ENCODE measurements around the gene IER3.
"Not testable (repeated sequence)": the region's sequence is repeated elsewhere in the genome, so short reads cannot be mapped to it uniquely, and the experiment has no call there.

IER3 gene

DNA sequence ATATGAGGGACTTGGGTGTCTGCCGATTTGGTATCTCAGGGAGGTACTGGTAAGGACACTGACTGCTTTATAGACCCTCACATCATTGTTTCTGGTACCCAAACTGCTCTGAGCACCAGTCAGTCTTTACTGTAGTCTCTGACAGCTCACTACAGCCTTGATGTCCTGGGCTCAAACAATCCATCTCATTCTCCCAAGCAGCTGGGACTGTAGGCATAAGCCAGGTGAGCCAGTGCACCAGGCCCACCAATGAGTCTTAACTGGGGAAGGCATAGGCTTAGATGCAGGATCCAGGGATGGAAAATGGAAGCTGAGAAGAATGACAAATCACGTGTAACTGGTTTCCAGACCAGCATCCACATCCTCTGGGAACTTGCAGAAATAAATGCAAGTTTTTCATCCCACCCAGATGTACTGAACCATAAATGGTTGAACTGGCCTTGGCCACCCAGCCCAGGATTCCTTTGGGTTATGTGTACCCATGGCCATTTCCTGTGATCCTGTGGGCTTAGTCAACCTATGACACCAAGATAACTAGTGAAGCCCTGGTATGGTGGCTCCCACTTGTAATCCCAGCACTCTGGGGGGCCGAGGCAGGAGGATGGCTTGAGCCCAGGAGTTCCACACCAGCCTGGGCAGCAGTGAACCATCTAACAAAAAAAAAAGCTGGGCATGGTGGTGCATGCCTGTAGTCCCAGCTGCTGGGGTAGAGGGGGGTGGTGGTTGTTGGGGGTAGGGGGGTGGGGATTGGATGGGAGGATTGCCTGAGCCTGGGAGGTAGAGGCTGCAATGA, 18.4 kb downstream of the IER3 start:
- FAIRE-seq (no peak), DNase-seq (ENCODE audit: insufficient read length, low spot score) (no peak)

DNA sequence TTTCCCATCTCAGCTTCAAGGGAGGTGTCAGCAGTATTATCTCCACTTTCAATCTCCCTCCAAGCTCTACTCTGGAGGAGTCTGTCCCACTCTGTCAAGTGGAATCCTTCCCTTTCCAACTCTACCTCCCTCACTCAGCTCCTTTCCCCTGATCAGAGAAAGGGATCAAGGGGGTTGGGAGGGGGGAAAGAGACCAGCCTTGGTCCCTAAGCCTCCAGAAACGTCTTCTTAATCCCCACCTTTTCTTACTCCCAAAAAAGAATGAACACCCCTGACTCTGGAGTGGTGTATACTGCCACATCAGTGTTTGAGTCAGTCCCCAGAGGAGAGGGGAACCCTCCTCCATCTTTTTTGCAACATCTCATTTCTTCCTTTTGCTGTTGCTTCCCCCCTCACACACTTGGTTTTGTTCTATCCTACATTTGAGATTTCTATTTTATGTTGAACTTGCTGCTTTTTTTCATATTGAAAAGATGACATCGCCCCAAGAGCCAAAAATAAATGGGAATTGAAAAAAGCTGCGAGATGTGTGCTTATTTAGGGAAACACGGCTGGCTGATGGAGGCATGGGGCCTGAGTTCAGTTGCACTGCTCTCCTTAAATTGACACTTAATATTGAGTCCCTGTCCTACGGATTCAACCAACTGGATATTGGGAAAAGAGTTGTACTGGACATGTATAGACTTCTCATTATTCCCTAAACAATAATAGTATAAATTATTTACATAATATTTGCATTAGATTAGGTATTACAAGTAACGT, 19.3 kb downstream of the IER3 start:
- DNase-seq (ENCODE audit: insufficient read length, low spot score), result no peak
- FAIRE-seq, result no peak

DNA sequence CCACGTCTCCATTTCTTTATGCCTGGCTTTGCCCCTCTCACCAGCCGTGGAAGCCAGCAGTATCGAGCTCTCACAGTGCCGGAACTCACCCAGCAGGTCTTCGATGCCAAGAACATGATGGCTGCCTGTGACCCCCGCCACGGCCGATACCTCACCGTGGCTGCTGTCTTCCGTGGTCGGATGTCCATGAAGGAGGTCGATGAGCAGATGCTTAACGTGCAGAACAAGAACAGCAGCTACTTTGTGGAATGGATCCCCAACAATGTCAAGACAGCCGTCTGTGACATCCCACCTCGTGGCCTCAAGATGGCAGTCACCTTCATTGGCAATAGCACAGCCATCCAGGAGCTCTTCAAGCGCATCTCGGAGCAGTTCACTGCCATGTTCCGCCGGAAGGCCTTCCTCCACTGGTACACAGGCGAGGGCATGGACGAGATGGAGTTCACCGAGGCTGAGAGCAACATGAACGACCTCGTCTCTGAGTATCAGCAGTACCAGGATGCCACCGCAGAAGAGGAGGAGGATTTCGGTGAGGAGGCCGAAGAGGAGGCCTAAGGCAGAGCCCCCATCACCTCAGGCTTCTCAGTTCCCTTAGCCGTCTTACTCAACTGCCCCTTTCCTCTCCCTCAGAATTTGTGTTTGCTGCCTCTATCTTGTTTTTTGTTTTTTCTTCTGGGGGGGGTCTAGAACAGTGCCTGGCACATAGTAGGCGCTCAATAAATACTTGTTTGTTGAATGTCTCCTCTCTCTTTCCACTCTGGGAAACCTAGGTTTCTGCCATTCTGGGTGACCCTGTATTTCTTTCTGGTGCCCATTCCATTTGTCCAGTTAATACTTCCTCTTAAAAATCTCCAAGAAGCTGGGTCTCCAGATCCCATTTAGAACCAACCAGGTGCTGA, 20.3 kb downstream of the IER3 start:
- DNase-seq (ENCODE audit: insufficient read length, low spot score); FAIRE-seq: not testable (repeated sequence)

DNA sequence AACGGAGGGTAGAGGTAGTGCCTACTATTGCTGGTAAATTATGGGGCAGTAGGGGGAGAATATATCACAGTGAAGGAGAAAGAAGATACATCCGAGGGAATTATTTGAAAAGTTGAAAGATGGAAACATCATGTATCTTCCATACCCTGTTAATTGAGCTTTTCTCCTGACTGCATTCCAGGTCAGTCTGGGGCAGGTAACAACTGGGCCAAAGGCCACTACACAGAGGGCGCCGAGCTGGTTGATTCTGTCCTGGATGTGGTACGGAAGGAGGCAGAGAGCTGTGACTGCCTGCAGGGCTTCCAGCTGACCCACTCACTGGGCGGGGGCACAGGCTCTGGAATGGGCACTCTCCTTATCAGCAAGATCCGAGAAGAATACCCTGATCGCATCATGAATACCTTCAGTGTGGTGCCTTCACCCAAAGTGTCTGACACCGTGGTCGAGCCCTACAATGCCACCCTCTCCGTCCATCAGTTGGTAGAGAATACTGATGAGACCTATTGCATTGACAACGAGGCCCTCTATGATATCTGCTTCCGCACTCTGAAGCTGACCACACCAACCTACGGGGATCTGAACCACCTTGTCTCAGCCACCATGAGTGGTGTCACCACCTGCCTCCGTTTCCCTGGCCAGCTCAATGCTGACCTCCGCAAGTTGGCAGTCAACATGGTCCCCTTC, 21.0 kb downstream of the IER3 start:
- not testable (repeated sequence) for FAIRE-seq; DNase-seq (ENCODE audit: insufficient read length, low spot score)

DNA sequence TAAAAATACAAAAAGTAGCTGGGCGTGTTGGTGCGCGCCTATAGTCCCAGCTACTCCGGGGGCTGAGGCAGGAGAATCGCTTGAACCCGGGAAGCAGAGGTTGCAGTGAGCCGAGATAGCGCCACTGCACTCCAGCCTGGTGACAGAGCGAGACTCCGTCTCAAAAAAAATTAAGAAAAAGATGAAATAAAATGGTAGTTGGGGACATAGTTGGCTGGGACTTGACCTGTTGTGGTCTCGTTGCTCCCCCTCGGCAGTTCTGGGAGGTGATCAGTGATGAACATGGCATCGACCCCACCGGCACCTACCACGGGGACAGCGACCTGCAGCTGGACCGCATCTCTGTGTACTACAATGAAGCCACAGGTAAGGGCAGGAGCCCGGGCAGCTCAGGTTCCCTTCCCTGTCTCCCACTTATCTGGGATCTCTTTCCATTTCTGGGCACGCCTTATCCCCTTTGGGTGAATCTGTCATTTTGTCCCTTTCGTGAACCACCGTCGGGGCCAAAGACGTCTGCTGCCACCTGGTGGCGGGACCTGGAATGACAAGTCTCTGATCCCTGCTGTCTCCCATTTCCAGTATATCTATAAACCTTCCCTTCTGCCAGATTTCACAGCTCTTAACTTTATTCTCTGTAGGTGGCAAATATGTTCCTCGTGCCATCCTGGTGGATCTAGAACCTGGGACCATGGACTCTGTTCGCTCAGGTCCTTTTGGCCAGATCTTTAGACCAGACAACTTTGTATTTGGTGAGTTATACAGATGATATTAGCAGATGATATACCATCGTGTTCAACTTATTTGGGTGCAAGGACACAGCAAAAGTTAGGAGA, 21.9 kb downstream of the IER3 start:
- FAIRE-seq (no peak), DNase-seq (ENCODE audit: insufficient read length, low spot score) (peak; percentile 67)

DNA sequence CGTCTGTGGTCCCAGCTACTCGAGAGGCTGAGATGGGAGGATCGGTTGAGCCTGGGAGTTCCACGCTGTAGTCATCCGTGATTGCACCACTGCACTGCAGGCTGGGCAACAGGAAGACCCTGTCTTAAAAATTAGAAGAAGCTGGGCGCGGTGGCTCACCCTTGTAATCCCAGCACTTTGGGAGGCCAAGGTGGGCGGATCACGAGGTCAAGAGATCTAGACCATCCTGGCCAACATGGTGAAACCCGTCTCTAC, 22.4 kb downstream of the IER3 start:
- DNase-seq (ENCODE audit: insufficient read length, low spot score); FAIRE-seq: not testable (repeated sequence)

DNA sequence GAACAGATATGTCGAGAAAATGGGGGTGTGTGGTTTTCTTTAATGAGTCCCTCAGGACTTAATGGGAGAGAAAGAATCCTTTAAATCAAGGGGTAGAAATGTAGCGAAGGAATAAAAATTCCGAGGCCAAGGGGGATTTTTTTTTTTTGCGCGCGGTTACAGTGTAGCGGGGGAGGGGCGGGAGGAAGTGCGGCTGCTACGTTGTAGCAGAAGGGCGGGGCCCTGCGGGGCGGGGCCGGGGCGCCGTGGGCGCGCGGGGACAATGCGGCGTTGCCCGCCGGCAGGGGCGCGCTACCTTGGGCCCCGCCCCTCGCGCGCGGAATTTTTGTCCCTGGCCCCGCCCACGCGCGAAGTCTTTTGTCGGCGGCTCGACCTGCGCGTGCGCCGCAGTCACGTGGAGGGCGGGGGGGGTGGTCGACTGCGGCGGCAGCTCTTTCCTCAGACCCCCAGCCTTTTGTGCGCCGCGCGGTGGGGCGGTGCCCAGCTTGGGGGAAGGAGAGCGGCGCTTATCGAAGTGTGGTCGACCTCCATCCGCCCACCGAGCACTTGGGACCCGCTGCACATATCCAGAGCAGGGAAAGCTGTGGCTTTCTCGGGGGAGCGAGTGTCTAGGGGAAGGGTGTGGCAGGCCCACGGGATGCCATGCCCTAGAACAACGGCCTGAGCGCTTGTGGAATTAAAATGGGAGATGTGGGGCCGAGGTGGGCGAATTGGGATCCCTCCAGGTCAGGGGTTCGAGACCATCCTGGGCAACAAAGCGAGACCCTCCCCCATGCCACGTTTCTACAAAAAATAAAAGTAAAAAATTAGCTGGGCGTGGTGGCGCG, 22.9 kb downstream of the IER3 start:
- FAIRE-seq (peak; percentile 63), DNase-seq (ENCODE audit: insufficient read length, low spot score) (peak; percentile 64)

DNA sequence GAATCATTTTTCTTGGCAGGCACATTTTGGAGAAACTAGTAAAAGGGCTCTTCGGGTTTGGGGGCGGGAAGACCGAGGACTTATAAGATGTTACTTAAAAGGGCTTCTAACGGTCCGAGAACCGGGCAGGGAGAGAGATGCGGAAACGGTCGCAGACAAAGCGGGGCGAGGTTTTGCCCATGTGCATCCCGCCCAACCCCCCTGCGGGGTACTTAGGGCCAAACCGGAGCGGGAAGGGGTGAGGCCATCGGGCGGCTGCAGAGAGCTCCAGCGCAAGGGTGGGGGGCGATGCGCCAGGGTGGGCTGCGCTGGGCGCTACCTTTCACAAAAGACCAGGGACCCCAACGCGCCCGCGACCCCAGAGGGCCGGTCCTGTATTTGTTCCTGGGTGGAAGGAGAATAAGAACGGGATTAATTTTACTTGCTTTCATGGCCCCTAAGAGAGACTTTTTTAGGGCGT, 23.6 kb downstream of the IER3 start:
- no peak for FAIRE-seq

DNA sequence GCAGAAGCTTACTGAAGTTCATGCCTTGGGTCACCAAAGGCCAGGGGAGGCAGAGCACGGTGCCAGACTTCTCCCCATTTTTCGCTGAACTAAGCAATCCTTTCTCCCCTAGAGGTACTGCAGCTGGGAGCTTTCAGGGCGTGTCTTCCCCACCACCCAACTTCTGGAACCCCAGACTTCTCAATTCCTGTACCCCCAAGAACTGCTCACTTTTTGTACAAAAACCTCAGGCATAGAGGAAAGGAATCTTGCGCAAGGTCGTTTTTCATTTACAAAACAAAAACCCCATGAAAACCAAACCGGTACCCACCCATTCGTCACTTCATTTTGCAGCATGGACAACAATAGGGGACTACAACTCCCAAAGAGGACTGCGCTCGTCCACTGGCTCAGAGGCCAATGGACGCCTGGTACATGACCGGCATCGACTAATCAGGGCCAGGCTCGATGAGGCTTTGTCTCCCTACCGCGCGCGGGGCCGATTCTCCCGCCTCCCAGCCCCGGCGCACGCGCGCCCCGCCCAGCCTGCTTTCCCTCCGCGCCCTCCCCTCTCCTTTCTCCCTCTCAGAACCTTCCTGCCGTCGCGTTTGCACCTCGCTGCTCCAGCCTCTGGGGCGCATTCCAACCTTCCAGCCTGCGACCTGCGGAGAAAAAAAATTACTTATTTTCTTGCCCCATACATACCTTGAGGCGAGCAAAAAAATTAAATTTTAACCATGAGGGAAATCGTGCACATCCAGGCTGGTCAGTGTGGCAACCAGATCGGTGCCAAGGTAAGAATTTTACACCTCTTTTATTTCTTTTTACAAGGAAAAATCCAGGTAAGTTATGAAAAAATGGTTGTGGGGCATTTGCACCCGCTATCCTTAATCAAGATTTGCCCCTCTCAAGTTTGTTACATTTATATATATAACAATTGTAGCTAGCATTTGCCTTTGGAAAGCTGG, 24.3 kb downstream of the IER3 start, which contains the start of gene TUBB:
Gene TUBB (plus strand): TSS at position 562 of the 947 bp plus-strand sequence. CDS start 155 bp downstream, at position 717.
- FAIRE-seq (peak; percentile 81), DNase-seq (ENCODE audit: insufficient read length, low spot score) (peak; percentile 93)

More for the DNA sequence above, 23.6 kb downstream of the IER3 start:
- DNase-seq (ENCODE audit: insufficient read length, low spot score), result no peak

DNA sequence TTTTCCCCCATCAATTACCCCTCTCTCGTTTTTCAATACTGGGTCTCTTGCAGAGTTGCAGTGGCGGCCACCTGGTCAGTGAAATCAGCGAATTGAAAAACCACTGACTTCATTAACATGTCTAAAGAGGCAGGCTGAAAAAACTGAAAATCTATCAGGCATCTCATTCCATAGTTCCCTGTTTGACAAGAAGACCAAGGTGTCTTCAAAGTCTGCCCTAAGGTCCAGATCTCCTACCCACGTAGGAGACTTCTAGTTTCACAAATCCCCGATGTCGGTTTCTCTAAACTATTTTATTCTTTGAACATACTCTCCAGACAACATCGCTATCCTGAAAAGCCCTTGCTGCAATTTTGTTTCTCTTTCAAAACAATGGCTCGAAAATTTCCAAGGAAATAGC, 25.0 kb downstream of the IER3 start:
- no peak for FAIRE-seq

DNA sequence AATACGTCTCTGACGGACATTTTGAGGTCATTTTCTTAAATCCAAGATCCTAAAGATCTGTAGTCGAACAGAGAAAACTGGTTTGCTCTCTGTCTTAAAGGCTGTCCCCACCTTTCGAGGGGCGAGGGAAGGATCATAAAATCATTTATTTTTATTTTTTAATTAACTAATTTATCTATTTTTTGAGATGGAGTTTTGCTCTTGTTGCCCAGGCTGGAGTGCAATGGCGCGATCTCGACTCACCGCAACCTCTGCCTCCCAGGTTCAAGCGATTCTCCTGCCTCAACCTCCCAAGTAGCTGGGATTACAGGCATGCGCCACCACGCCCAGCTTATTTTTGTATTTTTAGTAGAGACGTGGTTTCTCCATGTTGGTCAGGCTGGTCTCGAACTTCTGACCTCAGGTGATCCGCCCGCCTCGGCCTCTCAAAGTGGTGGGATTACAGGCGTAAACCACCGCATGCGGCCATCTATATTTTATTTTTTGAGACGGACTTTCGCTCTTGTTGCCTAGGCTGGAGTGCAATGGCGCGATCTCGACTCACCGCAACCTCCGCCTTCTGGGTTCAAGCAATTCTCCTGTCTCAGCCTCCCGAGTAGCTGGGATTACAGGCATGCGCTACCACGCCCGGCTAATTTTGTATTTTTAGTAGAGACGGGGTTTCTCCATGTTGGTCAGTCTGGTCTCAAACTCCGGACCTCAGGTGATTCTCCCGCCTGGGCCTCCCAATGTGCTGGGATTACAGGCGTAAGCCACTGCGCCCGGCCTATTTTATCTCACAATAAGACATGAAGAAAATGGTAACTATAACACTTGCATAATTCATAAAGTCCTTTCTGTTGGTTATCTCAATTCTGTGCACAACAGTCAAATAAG, 26.3 kb downstream of the IER3 start:
- FAIRE-seq; DNase-seq (ENCODE audit: insufficient read length, low spot score): not testable (repeated sequence)

More for the DNA sequence above, 25.0 kb downstream of the IER3 start:
- no peak for DNase-seq (ENCODE audit: insufficient read length, low spot score)

DNA sequence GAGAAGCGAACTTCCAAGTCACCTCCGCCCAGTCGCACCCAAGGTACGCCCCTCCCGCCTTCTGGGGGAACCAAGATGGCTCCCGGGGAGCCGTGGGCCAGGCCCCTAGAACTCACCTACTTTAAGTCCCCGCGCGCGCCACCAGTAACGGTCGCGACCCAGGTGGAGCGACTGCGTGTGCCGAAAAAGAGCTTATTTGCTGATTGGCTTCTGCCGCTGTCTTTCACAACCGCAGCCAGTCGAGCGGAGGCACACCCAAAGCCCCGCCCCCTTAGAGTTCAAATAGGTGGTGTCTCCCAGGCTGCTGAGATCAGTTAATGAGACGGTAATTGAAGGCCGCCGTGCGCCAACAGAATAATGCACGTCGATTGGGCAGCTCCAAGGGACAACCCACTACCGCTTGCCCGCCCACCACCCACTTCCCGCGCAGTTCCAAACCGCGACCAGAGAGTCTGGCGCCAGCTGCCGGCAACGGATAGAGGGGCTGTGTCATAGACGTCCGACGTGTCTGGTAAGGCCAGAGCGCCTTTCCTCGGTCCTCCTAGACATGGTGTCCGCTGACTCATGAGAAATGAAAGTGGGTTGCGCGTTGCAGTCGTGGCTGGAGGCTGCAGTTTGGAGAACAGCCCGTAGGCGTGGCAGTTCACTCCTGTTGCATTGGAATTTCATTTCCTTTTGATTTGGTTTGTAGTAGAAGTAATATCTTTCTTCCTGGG, 27.1 kb downstream of the IER3 start, which contains the start of gene MDC1:
Gene MDC1 (minus strand): TSS at position 153 of the 716 bp plus-strand sequence. CDS start 2,106 bp downstream, outside the sequence.
- peak; percentile 92 for FAIRE-seq

DNA sequence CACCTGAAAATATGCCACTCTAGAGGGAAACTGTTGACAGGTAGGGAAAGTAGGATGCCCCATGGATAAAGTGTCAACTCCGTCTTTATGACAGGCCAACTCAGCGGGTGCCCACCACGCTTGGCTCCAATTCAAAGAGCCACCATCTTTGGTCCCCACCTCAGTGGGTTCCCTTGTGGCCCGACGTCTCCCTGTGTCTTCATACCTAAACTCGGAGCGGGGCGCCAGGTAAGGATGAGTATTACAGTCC, 27.5 kb downstream of the IER3 start:
- FAIRE-seq, result no peak

More for the DNA sequence above, 27.1 kb downstream of the IER3 start, which contains the start of gene MDC1:
- DNase-seq (ENCODE audit: insufficient read length, low spot score), result peak; percentile 97

DNA sequence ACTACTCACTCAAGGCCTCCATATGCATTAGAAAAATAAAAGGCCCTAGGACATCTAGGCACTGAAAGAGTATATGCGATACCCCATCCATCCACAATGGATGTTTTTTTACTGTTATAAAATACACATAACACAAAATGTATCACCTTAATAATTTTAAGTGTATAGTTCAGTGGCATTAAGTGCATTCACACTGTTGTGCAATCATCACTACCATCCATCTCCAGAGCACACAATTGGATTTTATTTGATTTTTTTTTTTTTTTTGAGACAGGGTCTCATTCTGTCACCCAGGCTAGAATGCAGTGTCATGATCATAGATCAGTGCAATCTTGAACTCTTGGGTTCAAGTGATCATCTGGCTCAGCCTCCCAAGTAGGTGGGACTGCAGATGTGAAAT, 30.1 kb downstream of the IER3 start:
- DNase-seq (ENCODE audit: insufficient read length, low spot score) (no peak), FAIRE-seq (no peak)

More for the DNA sequence above, 27.5 kb downstream of the IER3 start:
- DNase-seq (ENCODE audit: insufficient read length, low spot score), result no peak

DNA sequence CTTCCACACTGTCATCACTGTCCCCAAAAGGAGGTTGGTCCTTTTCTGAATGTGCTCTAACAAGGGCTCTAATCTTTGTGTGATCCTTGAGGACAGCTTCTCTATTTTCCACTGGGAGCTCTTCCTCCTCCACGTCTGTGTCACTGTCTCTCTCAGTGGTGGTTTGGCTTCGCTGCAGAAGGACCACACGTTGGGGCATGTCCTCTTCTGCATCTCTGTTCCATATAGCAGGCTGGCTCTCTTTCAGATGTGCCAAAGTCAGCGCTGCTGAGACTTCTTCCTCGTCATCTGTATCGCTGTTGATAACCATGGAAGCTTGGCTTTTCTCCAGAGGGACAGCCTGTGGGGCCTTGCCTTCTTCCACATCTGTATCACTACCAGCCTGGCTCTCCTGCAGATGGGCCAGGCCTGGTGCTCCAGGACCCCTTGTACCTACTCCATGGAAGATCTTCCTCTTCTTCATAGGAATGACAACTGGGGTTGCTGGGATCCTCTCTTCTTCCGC, 31.9 kb downstream of the IER3 start:
- DNase-seq (ENCODE audit: insufficient read length, low spot score) (no peak), FAIRE-seq (no peak)
